K562 (cell line): ENCODE measurements around the gene SLC39A9. TPM values are rescaled to one million over a fixed set of nuclear protein-coding genes. Genes with fewer than 3 reads are reported as not detected.

Source experiments
- ATAC-seq: fragments of 200-7000 bp; cut with Tn5 transposase; 3 replicates; pipeline ENCODE4 v1.9.1; 2020; ENCODE audit warnings: moderate library complexity
- Bru-seq: library from RNA; stranded (reverse); fragments of 400-500 nt; gene quantifications from one replicate; lab custom pipeline; 2021; lab: Mats Ljungman, UMichigan
- BruChase-seq, 2 experiments: library from RNA; stranded (reverse); fragments of 400-500 nt; gene quantifications; one replicate each; lab custom pipeline; 2021; lab: Mats Ljungman, UMichigan
- BruUV-seq: library from RNA; stranded (reverse); fragments of 400-500 nt; replicated peaks from 2 replicates; lab custom pipeline; 2021; lab: Mats Ljungman, UMichigan
- CTCF ChIA-PET: fragments of 300-600 bp; formaldehyde crosslinking; extraction: SDS; loops from one replicate; lab custom pipeline; 2021; ENCODE audit warnings: low intra/inter-chr PET ratio; lab: Yijun Ruan, JAX
- POLR2A ChIA-PET: fragments of 300-600, 350-650 bp; sonication (Branson Sonifier 250); formaldehyde crosslinking; extraction: SDS; loops from one replicate; lab custom pipeline; 2021; ENCODE audit warnings: antibody characterized with exemption, inconsistent platforms; lab: Yijun Ruan, JAX
- DNase-seq, 4 experiments: peaks; one replicate each; pipeline versions ENCODE4 v3.0.0 to v3.0.0-alpha.2; 2011 to 2018; ENCODE audit warnings: low spot score in 3 of 4, mixed read lengths in 3 of 4; ENCODE audit errors: extremely low read depth in 1 of 4
- FAIRE-seq: peaks from 2 replicates; lab custom pipeline; 2011; peaks lifted over from hg19 to GRCh38; lab: Jason Lieb, UNC
- H2AFZ ChIP-seq: 2 replicates; pipeline ENCODE4 v1.6.0; 2011; ENCODE audit warnings: low read depth, low read length, control low read depth, inconsistent platforms
- H3K27ac ChIP-seq: fragments of 200-600 bp; 3 replicates; pipeline ENCODE4 v1.8.0; 2011; ENCODE audit warnings: low read depth, mild to moderate bottlenecking, control low read depth, inconsistent platforms, low read length, moderate library complexity, mixed read lengths; ENCODE audit errors: extremely low read depth
- H3K27me3 ChIP-seq, 2 experiments: fragments of 300-600 bp in 1 of 2; 2 replicates in 1 of 2; 3 replicates in 1 of 2; pipeline versions ENCODE4 v1.6.0 to v1.8.0; 2011; ENCODE audit warnings: inconsistent platforms in 2 of 2, low read length in 2 of 2, mild to moderate bottlenecking in 1 of 2, mixed read lengths in 1 of 2, moderate library complexity in 1 of 2; ENCODE audit not compliant: control insufficient read depth in 2 of 2, insufficient read depth in 2 of 2
- H3K36me3 ChIP-seq: fragments of 300-600 bp; 3 replicates; pipeline ENCODE4 v1.8.0; 2011; ENCODE audit warnings: mild to moderate bottlenecking, low read length, inconsistent platforms; ENCODE audit not compliant: control insufficient read depth, insufficient read depth
- H3K4me1 ChIP-seq, 2 experiments: fragments of 200-600 bp in 1 of 2; replicated peaks in 1 of 2; 2 replicates in 1 of 2; 3 replicates in 1 of 2; pipeline versions ENCODE4 v1.5.1 to v1.8.0; 2011; ENCODE audit warnings: inconsistent platforms in 2 of 2, low read length in 2 of 2, mild to moderate bottlenecking in 1 of 2, mixed read lengths in 1 of 2, moderate library complexity in 1 of 2; ENCODE audit not compliant: control insufficient read depth in 2 of 2, insufficient read depth in 2 of 2
- H3K4me2 ChIP-seq: 2 replicates; pipeline ENCODE4 v1.6.1; 2011; ENCODE audit warnings: low read length, control low read depth, inconsistent platforms, mixed read lengths; ENCODE audit not compliant: insufficient read depth
- H3K4me3 ChIP-seq: fragments of 200-600 bp; sonication (generic), shearing (Covaris generic); 2 replicates; pipeline ENCODE4 v1.5.1; 2016; ENCODE audit warnings: control low read depth, inconsistent platforms
- H3K79me2 ChIP-seq: fragments of 200-600 bp; 3 replicates; pipeline ENCODE4 v1.8.0; 2011; ENCODE audit warnings: low read length, inconsistent platforms; ENCODE audit not compliant: control insufficient read depth, insufficient read depth
- H3K9ac ChIP-seq, 2 experiments: 2 replicates each; pipeline versions ENCODE4 v1.6.0 to v1.6.1; 2011; ENCODE audit warnings: low read depth in 2 of 2, low read length in 2 of 2, control low read depth in 1 of 2, inconsistent platforms in 1 of 2, mild to moderate bottlenecking in 1 of 2, mixed read lengths in 1 of 2; ENCODE audit not compliant: insufficient read depth in 1 of 2
- H3K9me1 ChIP-seq: one replicate; pipeline ENCODE4 v1.6.0; 2011; ENCODE audit warnings: inconsistent platforms, mild to moderate bottlenecking, low read length, moderate library complexity; ENCODE audit not compliant: control insufficient read depth, insufficient read depth
- H3K9me3 ChIP-seq: replicated peaks from 2 replicates; pipeline ENCODE4 v1.5.1; 2011; ENCODE audit warnings: low read depth, low read length, inconsistent platforms; ENCODE audit not compliant: control insufficient read depth, insufficient read depth
- H4K20me1 ChIP-seq: replicated peaks from 2 replicates; pipeline ENCODE4 v1.6.1; 2011; ENCODE audit warnings: low read length, inconsistent platforms, mixed read lengths; ENCODE audit not compliant: control insufficient read depth, insufficient read depth
- CHCHD3 ChIP-seq: fragments of 250-450 bp; sonication (Bioruptor Pico); IDR thresholded peaks from 2 replicates; pipeline ENCODE4 v2.1.2; 2022; ENCODE audit warnings: mild to moderate bottlenecking
- DEAF1 ChIP-seq: fragments of 450-650 bp; formaldehyde crosslinking; IDR thresholded peaks from 2 replicates; pipeline ENCODE4 v1.4.0; 2020; ENCODE audit warnings: mild to moderate bottlenecking, moderate library complexity
- HDGF ChIP-seq: fragments of 450-650 bp; IDR thresholded peaks from 2 replicates; pipeline ENCODE4 v1.6.1; 2016
- IFI16 ChIP-seq: fragments of 250-450 bp; sonication (Bioruptor Pico); IDR thresholded peaks from 2 replicates; pipeline ENCODE4 v2.1.2; 2022; ENCODE audit warnings: mild to moderate bottlenecking, inconsistent platforms
- MAFK ChIP-seq: IDR thresholded peaks from 2 replicates; pipeline ENCODE4 v1.6.1; 2011; ENCODE audit warnings: low read length, improper control_type of control experiment
- MTF1 ChIP-seq: fragments of 250-450 bp; sonication (Bioruptor Pico); IDR thresholded peaks from 2 replicates; pipeline ENCODE4 v1.9.0; 2021; ENCODE audit warnings: moderate library complexity, mild to moderate bottlenecking, inconsistent platforms, borderline replicate concordance
- NCOA4 ChIP-seq: fragments of 450-650 bp; IDR thresholded peaks from 2 replicates; pipeline ENCODE4 v1.6.1; 2018; ENCODE audit warnings: mild to moderate bottlenecking; ENCODE audit not compliant: partially characterized antibody
- NCOA6 ChIP-seq: fragments of 450-650 bp; IDR thresholded peaks from 2 replicates; pipeline ENCODE4 v1.6.1; 2017; ENCODE audit warnings: mild to moderate bottlenecking
- PHB ChIP-seq: fragments of 250-450 bp; sonication (Bioruptor Pico); IDR thresholded peaks from 2 replicates; pipeline ENCODE4 v1.5.0; 2021
- POLR2AphosphoS2 ChIP-seq: IDR thresholded peaks from 2 replicates; pipeline ENCODE4 v1.6.1; 2012; ENCODE audit warnings: low read length, improper control_type of control experiment
- SMAD1 ChIP-seq: fragments of 150-350 bp; IDR thresholded peaks from 2 replicates; pipeline ENCODE4 v1.6.1; 2014; ENCODE audit warnings: low read length, low read depth; ENCODE audit not compliant: partially characterized antibody
- TAL1 ChIP-seq: fragments of 450-650 bp; IDR thresholded peaks from 2 replicates; pipeline ENCODE4 v1.6.1; 2016; ENCODE audit warnings: mild to moderate bottlenecking
- TFAM ChIP-seq: fragments of 250-450 bp; sonication (Bioruptor Pico); conservative IDR thresholded peaks from 2 replicates; pipeline ENCODE4 v1.5.0; 2021; ENCODE audit warnings: mild to moderate bottlenecking, moderate library complexity
- XRCC4 ChIP-seq: IDR thresholded peaks from one replicate; pipeline ENCODE4 v1.6.1; 2011; ENCODE audit not compliant: insufficient read depth, insufficient read length; ENCODE audit errors: extremely low read depth
- ZFP36 ChIP-seq: fragments of 150-350 bp; IDR thresholded peaks from 2 replicates; pipeline ENCODE4 v1.6.1; 2018; ENCODE audit warnings: low read length, low read depth; ENCODE audit not compliant: partially characterized antibody
- ZNF436 ChIP-seq: fragments of 250-450, 450-650 bp; sonication (Bioruptor Pico); formaldehyde crosslinking; IDR thresholded peaks from 2 replicates; pipeline ENCODE4 v1.7.0; 2020; ENCODE audit warnings: mild to moderate bottlenecking
- WGBS: fragments of 100-300 bp; shearing (Covaris generic); methylation state at CpG from one replicate; pipeline ENCODE4 v1.1.6; 2016; ENCODE audit warnings: low coverage, mixed read lengths; ENCODE audit not compliant: insufficient coverage; ENCODE audit errors: missing lambda C conversion rate; 5-methylcytosine and 5-hydroxymethylcytosine counted together
- in situ Hi-C: fragments of 300-500 bp; cut with MboI; formaldehyde crosslinking; loops from 4 replicates; pipeline ENCODE4 v1.15.0; 2018; ENCODE audit warnings: inconsistent platforms, mixed read lengths
- intact Hi-C: fragments of 100-400 bp; cut with micrococcal nuclease; formaldehyde crosslinking; loops from 2 replicates; pipeline ENCODE4 v1.14.2; 2022
- long read RNA-seq, 3 experiments: library from polyadenylated mRNA in 2 of 3; library from RNA in 1 of 3; unstranded in 2 of 3; stranded (forward) in 1 of 3; transcript quantifications; one replicate each; pipeline ENCODE4 v2.0.0, GENCODE V29; 2019 to 2022
- polyA minus RNA-seq, 3 experiments: library from RNA; depleted of rRNA, polyadenylated mRNA; stranded (reverse); fragments of >200 nt; gene quantifications; 2 replicates each; pipeline ENCODE4 v1.2.3, GENCODE V29; 2011
- polyA plus RNA-seq, 8 experiments: library from polyadenylated mRNA; depleted of rRNA in 4 of 8; stranded (reverse) in 5 of 8; unstranded in 3 of 8; fragments of >200 nt; fragmentation: Nextera tagmentation in 2 of 8; fragmentation: Illumina TruSeq in 1 of 8; extraction: Ambion mirVana in 2 of 8; extraction: Trizol in 1 of 8; gene quantifications; 2 replicates each; pipeline versions ENCODE4 v1.2.1 to v1.2.3, GENCODE V29; 2011 to 2014; ENCODE audit warnings: inconsistent platforms in 1 of 8, missing spikeins in 1 of 8
- total RNA-seq, 7 experiments: library from RNA; depleted of rRNA in 6 of 7; stranded (reverse); fragments of >200 nt in 6 of 7; fragmentation: Illumina TruSeq in 2 of 7; extraction: Trizol in 2 of 7; gene quantifications; 2 replicates each; pipeline versions ENCODE4 v1.2.1 to v1.2.3, GENCODE V29; 2011 to 2021; ENCODE audit warnings: low replicate concordance in 1 of 7

The SLC39A9 gene, protein sequence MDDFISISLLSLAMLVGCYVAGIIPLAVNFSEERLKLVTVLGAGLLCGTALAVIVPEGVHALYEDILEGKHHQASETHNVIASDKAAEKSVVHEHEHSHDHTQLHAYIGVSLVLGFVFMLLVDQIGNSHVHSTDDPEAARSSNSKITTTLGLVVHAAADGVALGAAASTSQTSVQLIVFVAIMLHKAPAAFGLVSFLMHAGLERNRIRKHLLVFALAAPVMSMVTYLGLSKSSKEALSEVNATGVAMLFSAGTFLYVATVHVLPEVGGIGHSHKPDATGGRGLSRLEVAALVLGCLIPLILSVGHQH
- 63.1 and 71.1 TPM in 2 replicates for total RNA-seq (2011; cell fraction: chromatin; rRNA removed; ENCODE audit: low replicate concordance)
- 82.7 and 94.5 TPM in 2 replicates for total RNA-seq (2011; cell fraction: nucleolus; rRNA removed)
- 103 and 120 TPM in 2 replicates for total RNA-seq (2011; cell fraction: nucleoplasm; rRNA removed)
- total RNA-seq (2014; rRNA removed) (26.7 and 31.1 TPM in 2 replicates), total RNA-seq (2014; rRNA removed; fragmentation: Illumina TruSeq; extraction: Trizol) (46.4 and 52.8 TPM in 2 replicates), total RNA-seq (2015; rRNA removed; fragmentation: Illumina TruSeq; extraction: Trizol) (44.6 and 47.1 TPM in 2 replicates), total RNA-seq (2021) (40.2 and 41.4 TPM in 2 replicates), polyA plus RNA-seq (2011; rRNA removed) (66.0 and 66.9 TPM in 2 replicates), polyA plus RNA-seq (2014; fragmentation: Illumina TruSeq; extraction: Trizol) (28.3 and 32.5 TPM in 2 replicates), polyA plus RNA-seq (2014; fragmentation: Nextera tagmentation; extraction: Ambion mirVana) (10 to 100 TPM; 18.4 to 24.0 TPM), polyA plus RNA-seq (2014; rRNA removed) (23.0 and 23.7 TPM in 2 replicates), polyA minus RNA-seq (2011; rRNA and poly(A)+ RNA removed) (134 and 169 TPM in 2 replicates), Bru-seq, nascent RNA (percentile 69 among the genes with signal in this experiment), BruChase-seq, experiment 1, labeled RNA remaining after a 2-hour chase (percentile 78 among the genes with signal in this experiment), BruChase-seq, experiment 2, labeled RNA remaining after a 6-hour chase (percentile 80 among the genes with signal in this experiment)
- 38.3 and 52.0 TPM in 2 replicates for polyA plus RNA-seq (2011; cell fraction: cytosol; rRNA removed)
- 24.9 and 38.9 TPM in 2 replicates for polyA plus RNA-seq (2011; cell fraction: nucleus; rRNA removed)
- 17.4 and 20.9 TPM in 2 replicates for polyA plus RNA-seq (2012)
- polyA minus RNA-seq (2011; cell fraction: cytosol; rRNA and poly(A)+ RNA removed): 55.0 and 60.7 TPM in 2 replicates
- polyA minus RNA-seq (2011; cell fraction: nucleus; rRNA and poly(A)+ RNA removed): 16.2 and 28.7 TPM in 2 replicates
- long read RNA-seq, experiment 1, full-length matches to known transcripts: 20 of 44 reads
- long read RNA-seq, experiment 1, partial matches to known transcripts: 20 of 44 reads
- long read RNA-seq, experiment 1, other reads (novel, unspliced or antisense): 4 of 44 reads
- long read RNA-seq, experiment 2, partial matches to known transcripts: 0 of 29 reads
- long read RNA-seq, experiment 2, other reads (novel, unspliced or antisense): 25 of 29 reads
- long read RNA-seq, experiment 3, full-length matches to known transcripts: 7 of 16 reads
- long read RNA-seq, experiment 3, partial matches to known transcripts: 0 of 16 reads
- long read RNA-seq, experiment 3, other reads (novel, unspliced or antisense): 9 of 16 reads

DNA sequence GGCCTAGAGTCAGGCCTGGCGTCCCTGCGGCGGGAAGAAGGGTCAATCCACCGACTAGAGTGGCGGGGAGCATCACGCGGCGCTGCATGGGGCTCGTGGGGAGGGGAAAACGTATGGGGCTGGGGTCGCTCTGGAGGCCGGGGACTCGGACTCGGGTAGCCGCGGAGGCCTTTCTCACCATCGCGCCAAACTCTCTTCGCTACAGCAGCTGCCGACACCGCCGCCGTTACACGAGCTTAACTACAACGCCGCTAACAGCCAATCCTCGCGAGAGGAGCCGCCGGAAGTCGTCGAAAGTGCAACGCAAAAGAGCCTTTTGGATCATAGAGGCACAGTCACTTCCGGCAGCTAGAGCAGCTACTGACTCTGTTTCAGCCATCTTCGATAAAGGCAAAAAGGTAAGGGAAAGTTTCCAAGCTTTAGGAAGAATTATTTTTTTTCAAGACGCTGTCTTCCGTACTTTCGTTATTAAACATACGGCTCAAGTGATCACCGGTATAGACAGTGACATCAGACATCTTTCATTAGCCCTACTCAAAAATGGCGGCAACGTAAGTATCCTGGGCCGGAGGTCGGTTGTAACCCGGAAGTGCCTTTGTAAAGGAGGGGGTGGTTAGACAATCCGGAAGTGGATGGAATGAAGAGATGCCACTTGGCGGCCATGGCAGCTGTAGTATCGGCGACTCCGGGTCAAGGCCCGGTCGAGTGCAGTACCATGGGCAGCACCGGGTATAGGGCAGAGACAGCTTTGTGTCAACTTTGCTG lies at the start of gene SLC39A9, which contains the start of gene ERH:
SLC39A9 (plus strand) TSS at position 640 of the 765 bp plus-strand sequence. CDS start 678 bp downstream, outside the sequence.
ERH (minus strand) TSS at position 247 of the 765 bp plus-strand sequence; CDS start at position 181, 66 bp downstream.
- FAIRE-seq (peak; percentile 92), ATAC-seq (peak; percentile 87), DNase-seq (peak; percentile 75 to 94 (median 84))
- Histone ChIP-seq H3K9me3 (no peaks in the 10 kb centered on the region), H3K4me2 (peak within 1 kb of the TSS; percentile 87), H3K4me3 (peak within 1 kb of the TSS; percentile 81), H3K4me1 (peaks cover 0 to 10% of the 10 kb centered on the region in 2 experiments; a peak in 4 of 5 replicates), H3K79me2 (peaks cover 97% of the 10 kb centered on the region), H3K9ac (peak within 1 kb of the TSS; percentile 94), H2AFZ (peak within 1 kb of the TSS; percentile 93), H3K27me3 (no peaks in the 10 kb centered on the region), H3K27ac (peak within 1 kb of the TSS; percentile 95), H3K9me1 (no peaks in the 10 kb centered on the region), H4K20me1 (peaks cover 2% of the 10 kb centered on the region; the same call in 1 of the 2 replicates), H3K36me3 (peaks cover 38% of the 10 kb centered on the region)
- 0% methylated on average over 37 of the region's 53 CpGs for WGBS
- intact Hi-C loops (loop anchor here (5.0 kb wide), 1 partner anchor 64 kb away; no protein-coding TSS in a partner anchor), in situ Hi-C loops (no loop called here)
- BruUV-seq: no TSS peak
- POLR2A ChIA-PET: interaction anchor here (0.6 to 2.4 kb wide), 14 partner anchors 10 to 222 kb away, joined by 3 to 13 read pairs (median 4); no protein-coding TSS in a partner anchor
- CTCF ChIA-PET: no interaction called here
- peak; percentile 34 for TF ChIP-seq SMAD1
- no peak for TF ChIP-seq DEAF1
- TF ChIP-seq XRCC4: no peak
- TF ChIP-seq PHB (CRISPR knock-in tag): no peak
- no peak for TF ChIP-seq IFI16 (CRISPR knock-in tag)
- TF ChIP-seq ZNF436 (CRISPR knock-in tag): no peak
- no peak for TF ChIP-seq HDGF
- no peak for TF ChIP-seq POLR2AphosphoS2
- no peak for TF ChIP-seq NCOA6
- no peak for TF ChIP-seq ZFP36
- TF ChIP-seq MTF1 (CRISPR knock-in tag): no peak
- TF ChIP-seq TFAM (CRISPR knock-in tag): no peak
- no peak for TF ChIP-seq TAL1
- TF ChIP-seq NCOA4: no peak
- no peak for TF ChIP-seq CHCHD3 (CRISPR knock-in tag)
- TF ChIP-seq MAFK: 0 out of 2 replicates have a peak, but pooled peaks have one; percentile 26
